Activated T-helper 1 cell treated with anti-CD3 and anti-CD28 coated beads, Interleukin-2, amount 50 U/mL, for 16 hours (primary cell): Measurements from ENCODE around the gene CD86.

Experiments used
- DNase-seq, 2 donors: peaks; one replicate each; pipeline ENCODE4 v3.0.0-alpha.2; 2020; ENCODE audit warnings: low read depth in 1 of 2, low spot score in 1 of 2

Gene CD86

DNA sequence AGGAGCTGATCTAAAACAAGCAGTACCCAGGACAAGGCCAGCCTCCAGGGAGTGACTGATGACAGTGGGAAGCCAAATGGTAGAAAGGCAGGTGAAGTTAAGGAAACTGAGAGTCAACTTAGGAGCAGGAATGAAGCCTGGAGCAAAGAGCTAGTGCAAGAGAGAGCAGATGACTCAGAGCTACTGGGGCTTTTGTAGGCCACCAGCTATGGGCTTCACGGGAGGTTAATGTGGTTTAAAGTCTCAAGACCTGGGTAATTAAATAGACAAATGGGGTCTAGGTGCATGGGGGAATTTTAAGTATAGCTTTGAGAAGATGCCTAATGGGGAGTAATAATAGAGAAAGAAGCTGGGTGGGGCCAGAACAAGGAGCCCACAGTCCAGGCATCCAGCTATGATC lies 3.1 kb downstream of the CD86 start:
- no peak for DNase-seq

DNA sequence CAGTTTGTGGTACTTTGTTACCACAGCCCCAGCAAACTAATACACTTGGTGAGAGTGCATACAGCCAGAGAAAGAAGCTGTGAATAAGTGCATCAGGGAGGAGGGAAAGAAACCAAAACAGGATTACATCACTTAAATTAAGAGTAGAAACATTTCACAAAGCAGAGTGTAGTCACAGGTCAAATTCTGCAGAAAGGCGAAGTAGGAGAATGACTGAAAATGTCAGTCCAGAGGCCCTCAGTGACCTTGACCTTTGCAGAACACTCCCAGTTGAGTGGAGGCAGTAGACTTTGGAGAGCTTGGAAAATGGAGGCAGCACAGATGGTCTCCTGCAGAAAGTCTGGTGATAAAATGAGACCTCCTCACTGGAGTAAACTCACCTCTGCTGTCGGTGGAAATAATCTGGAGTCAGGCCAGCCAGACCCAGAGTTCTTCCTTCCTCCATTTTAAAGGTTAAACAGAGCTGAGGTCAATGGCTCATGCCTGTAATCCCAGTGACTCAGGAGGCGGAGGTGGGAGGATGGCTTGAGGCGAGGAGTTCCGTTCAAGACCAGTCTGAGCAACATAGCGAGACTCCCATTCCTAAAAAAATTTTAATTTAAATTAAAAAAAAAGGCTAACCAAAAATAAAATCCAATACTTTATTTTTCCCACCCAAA lies 5.0 kb downstream of the CD86 start:
- no peak for DNase-seq

DNA sequence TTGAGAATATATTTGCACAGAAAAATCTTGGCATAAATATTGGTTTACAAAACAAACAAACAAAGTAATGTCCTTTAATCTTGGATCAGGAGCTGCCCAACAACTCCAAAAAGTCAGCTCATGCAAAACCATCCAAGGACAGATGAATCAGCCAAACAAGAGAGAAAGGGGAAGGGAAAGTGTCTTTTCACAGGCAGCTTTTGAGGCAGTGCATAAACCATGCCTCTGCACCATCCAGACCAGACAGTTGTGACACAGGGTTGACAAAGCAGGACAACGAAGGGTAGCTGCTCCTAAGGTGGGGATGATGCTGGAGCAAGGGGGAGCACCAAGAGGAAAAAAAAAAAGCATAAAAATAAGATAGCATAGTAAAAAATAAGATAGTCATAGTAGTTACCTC lies 8.7 kb downstream of the CD86 start:
- no peak for DNase-seq

DNA sequence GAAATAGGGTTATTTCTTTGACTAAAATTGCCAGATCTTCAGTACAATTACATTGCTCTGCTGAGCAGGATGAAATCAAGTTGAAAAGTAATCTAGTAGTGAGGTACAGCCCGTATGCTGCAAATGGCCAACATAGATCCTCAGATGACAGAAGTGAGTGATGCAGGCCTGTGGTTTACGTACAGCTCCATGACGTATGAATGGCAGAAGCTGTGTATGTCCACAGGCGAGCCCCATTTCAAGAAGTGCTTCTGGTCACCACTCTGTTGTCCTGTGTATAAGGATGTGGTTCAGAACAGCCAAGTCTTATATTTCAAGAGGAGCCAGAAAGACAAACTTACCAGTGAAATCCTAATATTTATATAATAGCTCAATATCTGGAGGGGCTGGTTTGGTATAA lies 9.2 kb downstream of the CD86 start:
- no peak for DNase-seq

DNA sequence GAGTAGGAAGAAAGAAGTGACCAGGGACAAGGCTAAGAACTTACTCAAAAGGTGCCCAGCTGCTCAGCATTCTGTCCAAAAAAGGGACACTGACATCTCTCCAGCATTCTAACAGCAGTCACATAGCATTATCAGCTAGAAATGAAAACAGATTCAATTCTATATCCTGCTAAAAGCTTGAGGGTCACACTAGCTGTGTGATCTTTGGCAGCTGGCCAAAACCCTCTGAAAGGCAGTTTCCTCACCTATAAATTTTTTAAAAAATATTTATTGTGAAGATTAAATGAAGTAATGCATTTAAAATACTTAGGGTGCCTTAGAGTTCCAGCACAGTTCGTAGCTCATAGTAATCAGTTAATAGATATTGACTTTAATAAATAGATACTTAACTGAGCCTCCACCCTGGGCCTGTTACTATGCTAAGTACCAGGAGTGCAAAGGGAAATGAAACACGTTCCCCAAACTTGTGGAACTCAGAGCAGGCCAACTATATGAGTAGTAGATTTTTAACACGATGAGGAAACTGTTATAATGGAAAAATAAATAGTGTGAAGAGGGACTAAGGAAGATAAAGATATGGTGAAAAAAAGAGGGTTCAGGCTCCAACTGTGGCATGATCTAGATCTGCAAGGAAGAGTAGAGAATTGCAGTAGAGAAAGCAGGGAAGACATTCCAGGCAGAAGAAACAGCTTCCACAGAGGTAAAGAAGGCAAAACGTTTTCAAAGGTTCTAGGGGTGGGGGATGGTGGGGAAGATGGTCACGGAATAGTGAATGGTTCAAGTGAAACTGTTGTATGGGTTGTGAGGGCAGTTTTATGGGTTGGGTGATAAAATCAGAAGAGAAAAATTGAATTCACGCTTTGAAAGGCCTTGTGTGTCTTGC lies 11.4 kb downstream of the CD86 start:
- no peak for DNase-seq

DNA sequence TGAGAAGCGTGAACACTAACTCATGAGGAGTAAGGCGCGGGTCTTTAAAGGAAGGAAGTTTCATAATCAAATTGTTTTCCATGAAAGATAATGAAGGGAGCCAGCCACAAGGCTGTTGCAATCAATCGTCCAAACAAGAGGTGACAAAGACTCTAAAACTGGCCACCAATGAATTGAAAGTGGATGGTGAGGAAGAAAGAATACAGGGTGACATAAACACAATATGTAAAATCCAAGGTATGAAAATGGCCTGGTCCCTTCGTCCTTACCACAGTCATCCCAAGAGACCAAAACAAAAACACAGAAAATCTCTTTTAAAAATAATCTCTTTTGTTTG lies 12.0 kb downstream of the CD86 start:
- DNase-seq, result no peak

DNA sequence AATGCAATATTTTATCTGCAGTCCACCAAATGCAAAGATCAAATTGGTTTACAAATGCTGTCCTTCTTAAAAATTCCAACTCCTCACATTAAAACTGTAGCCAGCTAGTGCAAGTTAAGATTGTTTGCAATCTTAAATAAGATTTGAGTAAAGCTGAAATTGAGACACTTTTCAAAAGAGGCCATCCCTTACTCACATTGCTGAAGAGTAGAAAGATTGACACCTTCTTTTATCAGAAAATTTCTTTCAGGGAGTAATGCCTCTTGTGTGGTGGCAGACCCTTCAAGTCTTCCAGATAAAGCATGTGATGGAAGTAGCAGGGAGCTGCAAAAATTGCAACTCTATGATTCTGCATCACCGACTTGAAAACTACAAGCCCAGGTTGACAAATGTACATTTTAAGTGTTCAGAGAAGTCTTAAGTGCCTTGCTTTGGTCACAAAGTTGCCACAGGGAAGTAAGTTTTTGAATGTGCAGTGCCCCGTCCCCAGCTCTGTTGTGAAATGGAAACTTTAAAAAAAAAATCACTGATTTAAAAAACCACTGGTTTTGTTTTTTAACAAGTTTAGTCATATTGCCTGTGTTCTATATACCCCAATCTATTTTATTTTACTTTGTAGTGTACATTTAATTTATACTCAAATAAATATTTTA lies 12.6 kb downstream of the CD86 start:
- no peak for DNase-seq

DNA sequence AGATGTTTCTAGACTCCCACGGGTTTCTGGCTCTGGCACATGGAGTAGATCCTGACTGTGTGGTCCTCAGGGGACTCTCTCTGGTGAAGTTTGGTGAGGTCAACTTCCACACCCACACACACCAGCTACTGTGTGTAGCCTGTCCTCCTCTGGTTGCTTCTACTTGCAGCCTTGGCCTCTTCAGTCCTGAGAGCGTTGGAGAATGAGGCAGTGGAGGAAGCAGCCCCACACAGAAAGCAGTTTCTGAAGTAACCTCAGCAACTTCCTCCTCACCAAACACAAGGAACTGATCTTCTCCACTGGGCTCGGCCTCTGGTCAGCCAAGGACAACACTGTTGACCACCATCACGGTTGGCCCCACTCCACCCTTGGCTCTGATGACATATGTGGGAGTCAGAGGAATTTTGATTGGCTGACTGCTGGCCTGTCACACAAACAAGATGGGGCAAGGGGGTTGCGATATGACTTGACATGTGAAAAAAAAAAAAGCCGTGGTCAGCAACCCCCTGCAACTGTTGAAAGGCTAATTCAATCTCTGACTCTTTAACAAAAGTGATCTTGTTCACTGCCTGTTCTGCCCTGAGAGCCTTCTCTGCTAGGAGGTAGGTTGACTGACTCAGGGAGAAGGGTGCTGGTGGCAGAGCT lies 19.6 kb downstream of the CD86 start:
- no peak for DNase-seq

DNA sequence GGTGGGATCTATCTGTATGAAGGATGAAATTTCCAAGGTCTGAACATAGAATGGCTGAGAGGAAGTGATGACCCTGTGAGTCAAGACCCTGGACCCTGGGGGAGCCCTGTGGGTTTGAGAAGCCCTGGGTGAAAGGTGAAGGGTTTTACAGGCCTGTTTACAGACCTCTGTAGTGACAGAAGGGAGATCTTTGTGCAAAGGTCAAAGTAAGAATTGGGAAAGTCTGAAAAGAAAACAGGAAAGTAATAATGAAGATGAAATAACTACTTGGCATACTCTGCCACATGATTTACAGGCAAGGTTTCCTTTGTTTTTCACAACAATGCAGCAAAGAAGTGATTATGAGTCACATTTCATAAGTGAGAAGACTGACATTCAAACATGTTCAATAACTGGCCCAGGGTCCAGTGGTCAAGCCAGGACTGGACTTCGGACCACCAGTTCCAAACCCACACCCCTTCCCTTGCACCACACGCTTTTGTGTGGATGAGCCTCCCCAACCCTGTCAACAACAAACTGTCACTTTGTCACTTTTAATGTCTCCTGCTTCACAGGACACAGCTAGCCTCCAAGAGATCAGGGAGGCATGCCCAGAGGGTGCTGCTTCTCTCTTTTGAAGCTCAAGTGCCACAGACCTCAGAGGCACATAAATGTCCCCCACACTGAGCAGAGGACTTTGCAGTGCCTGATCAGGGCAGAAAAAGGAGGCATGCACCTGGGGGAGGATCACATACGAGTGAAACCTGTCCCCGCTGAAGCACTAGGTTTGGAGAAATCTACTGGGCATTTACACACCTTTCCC lies 21.5 kb downstream of the CD86 start:
- DNase-seq, result no peak

DNA sequence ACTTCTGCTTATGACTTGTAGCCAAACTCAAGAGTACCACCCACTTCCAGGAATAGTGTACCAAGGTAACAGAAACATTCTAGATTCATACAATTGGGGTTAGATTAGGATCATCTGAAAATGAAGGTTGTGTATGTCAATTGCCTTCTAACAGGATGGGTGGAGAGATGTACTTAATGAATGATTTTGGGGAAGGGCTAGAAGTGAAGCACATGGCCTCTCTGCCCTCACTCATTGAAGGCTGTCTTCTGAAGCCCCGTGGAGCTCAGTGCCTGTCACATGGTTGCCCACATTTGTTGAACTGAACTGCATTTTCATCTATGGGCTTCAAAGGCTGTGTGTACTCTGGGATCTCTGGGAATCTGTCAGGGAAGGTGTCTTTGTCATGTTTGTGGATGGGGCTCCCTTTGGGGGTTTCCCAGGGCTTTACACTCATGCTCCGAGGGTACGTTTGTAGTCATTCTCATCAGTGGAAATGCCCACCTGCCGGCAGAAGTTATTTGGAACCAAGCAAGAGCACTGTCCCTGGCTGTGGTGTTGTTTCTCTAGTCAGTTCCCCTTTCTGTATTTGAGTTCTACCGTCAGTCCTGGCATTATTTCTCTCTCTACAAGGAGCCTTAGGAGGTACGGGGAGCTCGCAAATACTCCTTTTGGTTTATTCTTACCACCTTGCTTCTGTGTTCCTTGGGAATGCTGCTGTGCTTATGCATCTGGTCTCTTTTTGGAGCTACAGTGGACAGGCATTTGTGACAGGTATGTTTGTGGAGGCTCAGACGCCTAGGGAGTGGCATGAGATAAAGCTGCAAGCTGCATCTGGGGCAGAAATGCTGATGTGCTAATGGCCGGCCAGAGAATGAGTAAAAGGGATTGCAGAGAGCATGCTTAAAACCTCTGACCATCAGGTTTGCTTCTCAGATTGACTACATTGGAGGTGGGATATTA lies 22.4 kb downstream of the CD86 start:
- DNase-seq, result no peak

DNA sequence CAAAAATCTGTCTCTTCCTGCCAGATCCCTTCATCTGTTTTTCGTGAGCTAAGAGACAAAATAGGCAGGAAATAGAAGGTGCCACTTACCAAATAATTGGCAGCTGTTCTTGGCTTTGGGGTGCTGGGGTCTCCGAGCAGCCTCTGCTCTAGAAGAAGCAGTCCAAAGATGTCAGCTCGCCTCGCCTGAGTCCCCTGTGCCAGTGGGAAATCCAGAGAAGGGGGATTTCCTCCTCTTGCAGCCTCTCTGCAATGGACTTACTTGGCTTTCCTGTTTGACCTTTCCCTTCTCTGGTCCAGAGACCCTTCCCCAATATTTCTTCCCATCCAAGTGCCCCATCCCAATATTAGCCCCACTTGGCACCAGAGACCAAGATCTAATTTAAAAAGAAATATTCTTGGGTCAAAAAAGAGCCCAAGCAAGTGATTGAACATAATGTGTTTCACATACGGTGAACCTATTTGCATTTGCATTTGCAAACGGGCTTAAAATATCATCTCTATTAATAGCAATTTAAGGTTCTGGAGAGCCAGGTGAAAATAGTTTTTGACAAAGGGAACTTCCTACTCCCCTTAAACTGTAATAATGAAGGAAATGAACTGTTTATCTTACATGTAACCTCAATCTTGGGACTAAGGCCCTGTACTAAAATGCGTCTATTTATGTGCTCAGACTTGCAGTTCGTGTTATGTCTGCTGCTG lies 23.2 kb downstream of the CD86 start:
- DNase-seq, result no peak

DNA sequence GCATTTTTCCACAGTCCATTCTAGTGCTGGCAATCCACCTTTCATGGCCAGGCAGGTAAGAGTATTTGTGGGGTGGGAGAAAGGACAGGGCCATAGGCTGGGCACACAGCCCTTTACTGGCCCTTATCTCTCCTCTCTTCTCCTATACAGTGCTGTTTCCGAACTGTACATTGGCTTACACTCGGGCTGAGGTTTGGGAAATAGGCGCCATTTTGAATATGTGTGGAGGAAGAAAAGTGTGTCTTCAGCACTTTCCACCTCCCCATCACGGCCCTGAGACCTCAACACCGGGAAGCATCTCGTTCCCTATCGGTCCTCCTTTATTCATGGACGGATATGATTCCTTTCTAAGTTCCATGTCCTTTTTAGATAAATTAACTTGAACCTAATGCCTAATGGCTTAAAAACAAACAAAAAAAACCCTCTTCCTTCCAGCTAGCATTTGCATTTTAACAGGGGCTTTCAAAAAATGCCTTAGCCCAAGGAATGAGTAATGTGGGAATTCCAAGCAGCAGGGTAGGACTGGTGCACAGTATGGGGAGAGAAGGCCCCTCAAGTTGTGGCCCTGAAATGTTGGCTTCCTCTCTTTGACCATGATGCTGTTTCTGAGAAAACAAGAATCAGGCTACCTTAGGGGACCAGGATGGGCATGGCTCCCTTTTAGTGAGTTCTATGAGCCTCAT lies 24.5 kb downstream of the CD86 start:
- no peak for DNase-seq

DNA sequence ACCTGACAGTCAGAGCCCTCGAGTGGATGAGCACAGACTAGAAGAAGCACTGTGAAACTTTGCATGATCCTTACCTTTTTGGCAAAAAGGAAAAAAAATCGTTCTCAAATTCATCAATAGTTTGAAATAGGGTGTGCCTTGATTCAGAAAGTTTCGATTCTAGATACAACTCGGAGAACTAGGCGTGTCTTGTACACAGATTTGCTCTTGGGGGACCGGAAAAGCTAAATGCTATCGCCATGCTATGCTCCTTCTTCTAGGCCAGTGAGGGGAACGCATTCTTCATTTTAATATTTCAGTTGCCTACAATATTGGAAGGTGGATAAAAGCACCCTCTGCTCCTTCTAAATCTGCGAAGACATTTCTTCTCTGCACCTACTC lies 25.0 kb downstream of the CD86 start:
- no peak for DNase-seq

DNA sequence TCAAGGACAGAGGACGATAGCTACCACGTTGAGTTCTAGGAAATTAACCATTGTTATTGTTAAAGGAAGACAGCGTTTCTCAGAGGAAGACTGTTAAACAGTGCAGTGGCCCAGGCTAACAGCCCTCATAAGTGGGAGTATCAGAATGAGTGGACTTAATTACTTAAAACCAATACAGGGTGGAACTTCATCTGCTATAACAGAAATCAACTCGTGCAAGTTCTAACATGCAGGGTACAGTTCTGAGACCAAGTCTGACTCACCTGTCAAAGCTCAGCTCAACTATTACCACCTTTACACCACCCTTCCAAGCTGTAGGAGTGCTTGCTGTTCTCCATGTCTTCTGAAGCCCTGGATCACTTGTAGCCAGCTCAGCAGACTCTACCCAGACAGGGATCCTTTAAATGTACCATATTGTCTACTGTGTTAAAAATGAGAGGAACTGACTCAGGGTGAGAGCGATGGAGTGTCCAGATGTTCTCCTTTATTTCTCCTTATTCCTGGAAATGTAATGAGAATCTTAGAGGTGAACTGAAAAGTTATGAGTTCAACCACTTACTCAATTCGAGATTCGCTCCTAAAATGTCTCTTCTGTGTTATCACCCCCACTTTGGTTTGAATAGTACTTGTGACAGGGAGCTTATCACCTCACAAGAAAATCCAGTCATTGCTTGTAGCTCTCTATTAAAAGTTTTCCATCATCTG lies 26.5 kb downstream of the CD86 start:
- no peak for DNase-seq

DNA sequence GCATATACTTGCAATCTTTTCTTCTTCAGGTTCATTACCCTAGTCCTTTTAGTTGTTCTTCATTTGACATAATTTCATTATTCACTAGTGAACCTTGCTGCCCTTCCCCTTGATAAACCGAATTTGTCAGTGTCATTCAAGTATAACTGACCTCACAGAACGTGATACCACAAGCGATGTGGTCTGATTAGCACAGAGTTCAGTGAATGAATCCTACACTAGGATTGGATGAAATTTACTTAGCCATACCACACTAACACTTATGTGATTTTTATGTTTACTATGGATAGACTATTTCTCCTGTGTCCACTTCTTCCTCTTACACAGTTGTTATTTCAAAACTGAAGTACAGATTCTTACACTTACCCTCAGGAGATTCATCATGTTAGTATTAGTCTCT lies 27.2 kb downstream of the CD86 start:
- DNase-seq, result no peak

DNA sequence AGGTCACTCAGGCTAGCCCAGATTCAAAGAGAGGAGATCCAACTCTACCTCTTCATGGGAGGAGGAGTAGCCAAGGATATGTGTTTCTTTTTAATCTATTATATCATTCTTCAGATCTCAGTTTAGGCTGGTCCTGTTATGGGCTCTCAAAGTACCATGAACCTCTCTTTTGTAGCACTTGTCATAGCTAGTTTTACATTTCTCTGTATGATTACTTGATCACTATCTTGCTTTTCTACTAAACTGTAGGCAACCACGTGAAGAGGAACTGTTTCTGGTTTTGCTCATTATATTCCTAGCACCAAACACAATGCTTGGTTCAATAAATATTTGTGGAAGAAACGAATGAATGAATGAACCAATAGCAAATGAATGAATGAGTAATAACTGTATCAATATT lies 29.6 kb downstream of the CD86 start:
- DNase-seq, result no peak

DNA sequence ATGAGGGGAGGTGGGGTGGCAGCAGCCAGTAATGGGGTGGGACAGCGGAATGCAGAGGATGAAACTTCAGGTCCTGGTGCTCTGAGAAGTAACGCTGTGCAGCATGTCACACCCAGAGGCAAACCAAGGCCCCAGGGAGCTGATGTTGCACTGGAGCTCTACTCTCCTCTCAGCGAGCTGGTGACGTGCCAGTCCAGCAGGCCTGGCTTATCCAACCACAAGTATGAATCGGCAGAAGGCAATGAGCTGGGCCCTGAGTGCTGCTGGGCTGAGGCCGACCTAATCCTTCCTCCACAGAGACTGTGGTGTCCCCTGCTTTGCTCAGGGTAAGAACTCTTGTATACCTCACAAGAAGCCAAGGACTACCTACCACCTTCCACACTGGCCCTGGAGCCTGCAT lies 30.5 kb downstream of the CD86 start:
- no peak for DNase-seq

DNA sequence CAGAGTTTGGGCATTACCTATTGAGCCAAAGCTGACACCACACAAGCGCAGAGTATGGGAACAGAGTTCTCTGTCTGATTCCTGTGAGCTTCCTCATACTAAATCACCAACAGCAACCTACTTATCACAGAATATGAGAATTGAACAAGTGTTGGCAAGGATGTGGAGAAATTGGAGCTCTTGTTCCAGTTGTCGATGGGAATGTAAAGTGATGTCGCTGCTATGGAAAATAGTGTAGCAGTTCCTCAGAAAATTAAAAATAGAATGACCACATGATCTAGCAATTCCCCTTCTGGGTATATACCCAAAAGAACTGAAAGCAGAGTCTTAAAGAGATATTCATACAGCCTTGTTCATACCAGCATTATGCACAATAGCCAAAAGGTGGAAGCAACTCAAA lies 33.4 kb downstream of the CD86 start:
- no peak for DNase-seq
